ENCODE results near the gene SPTAN1. TPM values are rescaled to one million over a fixed set of nuclear protein-coding genes. Genes with fewer than 3 reads are reported as not detected.
"Not testable (repeated sequence)": the region's sequence is repeated elsewhere in the genome, so short reads cannot be mapped to it uniquely, and the experiment has no call there.

SPTAN1 gene
- total RNA-seq, 2 experiments from 2014 or later: 228 TPM

GRCh38 chr9:128656416-128657343, 104.3 kb downstream of the SPTAN1 start, which contains the start of gene DYNC2I2:
DYNC2I2 (minus strand) TSS chr9:128656847; CDS start chr9:128656726, 121 bp downstream.
- Mint-ChIP-seq H3K4me1 (ENCODE audit: low read depth) (peaks cover 7% of the 10 kb centered on the region), H3K27ac (peak within 1 kb of the TSS; percentile 99), H3K36me3 (no peaks in the 10 kb centered on the region), H3K27me3 (no peaks in the 10 kb centered on the region), H3K4me3 (peak within 1 kb of the TSS; percentile 83), H3K9me3 (no peaks in the 10 kb centered on the region)
- intact Hi-C loops (cut with micrococcal nuclease): loop anchor here (1.0 to 5.0 kb wide), 4 partner anchors 28 to 161 kb away; partner anchors contain the start of genes ENDOG and PKN3
- CTCF ChIA-PET: no interaction called here
- DNase-seq: peak; percentile 97
- POLR2A ChIA-PET: interaction anchor here (0.6 to 0.9 kb wide), 4 partner anchors 11 to 67 kb away, joined by 3 to 4 read pairs (median 3); partner anchors contain the start of gene ZDHHC12

- H3K9me3 Mint-ChIP-seq: no peaks in the 10 kb centered on the region
- intact Hi-C loops (cut with micrococcal nuclease): loop anchor here (1.0 to 5.0 kb wide), 3 partner anchors 31 to 160 kb away; partner anchors contain the start of genes ENDOG and PKN3
- H3K4me3 Mint-ChIP-seq: peak overlapping the region; percentile 83
- peak overlapping the region; percentile 99 for H3K27ac Mint-ChIP-seq
- no peak for DNase-seq
- ChIA-PET POLR2A (interaction anchor here (0.6 to 0.9 kb wide), 4 partner anchors 10 to 67 kb away, joined by 3 to 4 read pairs (median 3); partner anchors contain the start of gene ZDHHC12), CTCF (no interaction called here)
- H3K36me3 Mint-ChIP-seq: no peaks in the 10 kb centered on the region
- no peaks in the 10 kb centered on the region for H3K27me3 Mint-ChIP-seq
- H3K4me1 Mint-ChIP-seq (ENCODE audit: low read depth): peaks cover 7% of the 10 kb centered on the region
Measured at GRCh38 chr9:128657344-128657704, 104.9 kb downstream of the SPTAN1 start.

- no peak for DNase-seq
- Mint-ChIP-seq H3K27ac (peak overlapping the region; percentile 99), H3K4me1 (ENCODE audit: low read depth) (peaks cover 7% of the 10 kb centered on the region), H3K4me3 (no peak overlapping the region), H3K9me3 (no peaks in the 10 kb centered on the region), H3K36me3 (no peaks in the 10 kb centered on the region), H3K27me3 (no peaks in the 10 kb centered on the region)
- ChIA-PET CTCF (no interaction called here), POLR2A (interaction anchor here (0.9 to 1.0 kb wide), 2 partner anchors 17 to 26 kb away, joined by 3 read pairs; no protein-coding TSS in a partner anchor)
- intact Hi-C loops (cut with micrococcal nuclease): loop anchor here (1.0 to 5.0 kb wide), 3 partner anchors 31 to 160 kb away; partner anchors contain the start of genes ENDOG and PKN3
Measured at GRCh38 chr9:128657796-128658195, 105.4 kb downstream of the SPTAN1 start.

- CTCF ChIA-PET; H3K4me3 Mint-ChIP-seq; POLR2A ChIA-PET; intact Hi-C loops (cut with micrococcal nuclease); H3K36me3 Mint-ChIP-seq; H3K27me3 Mint-ChIP-seq; DNase-seq; H3K4me1 Mint-ChIP-seq (ENCODE audit: low read depth); H3K27ac Mint-ChIP-seq; H3K9me3 Mint-ChIP-seq: not testable (repeated sequence)
Measured at GRCh38 chr9:128666481-128666941, 114.1 kb downstream of the SPTAN1 start.

GRCh38 chr9:128669786-128670185, 117.4 kb downstream of the SPTAN1 start:
- ChIA-PET CTCF (no interaction called here), POLR2A (no interaction called here)
- intact Hi-C loops (cut with micrococcal nuclease): no loop called here
- Mint-ChIP-seq H3K27ac (no peak overlapping the region), H3K4me1 (ENCODE audit: low read depth) (peaks cover 2% of the 10 kb centered on the region), H3K9me3 (no peaks in the 10 kb centered on the region), H3K27me3 (no peaks in the 10 kb centered on the region), H3K36me3 (no peaks in the 10 kb centered on the region), H3K4me3 (no peak overlapping the region)
- no peak for DNase-seq

GRCh38 chr9:128675382-128675781, 123.0 kb downstream of the SPTAN1 start:
- POLR2A ChIA-PET: interaction anchor here (1.2 kb wide), 2 partner anchors 9 to 18 kb away, joined by 3 to 4 read pairs; no protein-coding TSS in a partner anchor
- DNase-seq: no peak
- Mint-ChIP-seq H3K9me3 (no peaks in the 10 kb centered on the region), H3K36me3 (no peaks in the 10 kb centered on the region), H3K4me3 (no peak overlapping the region), H3K4me1 (ENCODE audit: low read depth) (no peaks in the 10 kb centered on the region), H3K27ac (no peak overlapping the region), H3K27me3 (no peaks in the 10 kb centered on the region)
- intact Hi-C loops (cut with micrococcal nuclease): no loop called here
- CTCF ChIA-PET: interaction anchor here (1.0 kb wide), 1 partner anchor 27 kb away, joined by 3 read pairs; the partner anchor contains the start of gene PKN3

- no peaks in the 10 kb centered on the region for H3K27me3 Mint-ChIP-seq
- POLR2A ChIA-PET: interaction anchor here (0.6 to 1.4 kb wide), 2 partner anchors 12 to 81 kb away, joined by 3 read pairs; no protein-coding TSS in a partner anchor
- H3K4me1 Mint-ChIP-seq (ENCODE audit: low read depth): peaks cover 4% of the 10 kb centered on the region
- intact Hi-C loops (cut with micrococcal nuclease): no loop called here
- no peak overlapping the region for H3K4me3 Mint-ChIP-seq
- H3K27ac Mint-ChIP-seq: no peak overlapping the region
- no peak for DNase-seq
- no peaks in the 10 kb centered on the region for H3K9me3 Mint-ChIP-seq
- CTCF ChIA-PET: no interaction called here
- H3K36me3 Mint-ChIP-seq: no peaks in the 10 kb centered on the region
Measured at GRCh38 chr9:128677794-128678193, 125.4 kb downstream of the SPTAN1 start.

Other genes with a start within 250 kb of the SPTAN1 start
- 10 to 100 TPM; 27.2 to 27.4 TPM for gene TRUB2, start 230.1 kb upstream of the SPTAN1 start, total RNA-seq
- 10 to 100 TPM; 33.0 to 35.5 TPM for gene COQ4, start 229.7 kb upstream of the SPTAN1 start, total RNA-seq
- gene SLC27A4, start 212.1 kb upstream of the SPTAN1 start, total RNA-seq: 10 to 100 TPM; 12.6 to 14.1 TPM
- 10 to 100 TPM; 45.9 to 50.0 TPM for gene URM1, start 181.2 kb upstream of the SPTAN1 start, total RNA-seq
- 1 to 10 TPM; 1.0 to 1.1 TPM for gene CERCAM, start 131.7 kb upstream of the SPTAN1 start, total RNA-seq
- 10 to 100 TPM; 68.9 to 72.8 TPM for gene ODF2, start 96.6 kb upstream of the SPTAN1 start, total RNA-seq
- 10 to 100 TPM; 55.6 to 57.0 TPM for gene GLE1, start 47.9 kb upstream of the SPTAN1 start, total RNA-seq
- gene DYNC2I2, start 104.3 kb downstream of the SPTAN1 start, total RNA-seq: 10 to 100 TPM; 44.9 to 45.2 TPM
- gene SET, start 136.6 kb downstream of the SPTAN1 start, total RNA-seq: 100 to 1,000 TPM; 578 to 592 TPM
- gene PKN3, start 149.9 kb downstream of the SPTAN1 start, total RNA-seq: 10 to 100 TPM; 10.4 to 11.4 TPM
- gene ZDHHC12, start 171.5 kb downstream of the SPTAN1 start, total RNA-seq: 10 to 100 TPM; 65.8 to 68.7 TPM
- 10 to 100 TPM; 16.2 to 18.0 TPM for gene ZER1, start 219.3 kb downstream of the SPTAN1 start, total RNA-seq
- gene TBC1D13, start 234.7 kb downstream of the SPTAN1 start, total RNA-seq: 10 to 100 TPM; 14.6 to 14.9 TPM